Astrocyte (in vitro differentiated cells and primary cell): ENCODE results near the gene COL5A2.

Experiments used
- CTCF ChIP-seq: IDR thresholded peaks from 2 replicates; pipeline ENCODE4 v1.5.1; 2011; ENCODE audit warnings: low read depth, mild to moderate bottlenecking, inconsistent platforms, low read length, moderate library complexity; ENCODE audit not compliant: insufficient read depth
- EZH2 ChIP-seq: IDR thresholded peaks from 2 replicates; pipeline ENCODE4 v1.6.1; 2012; ENCODE audit warnings: mild to moderate bottlenecking, low read length, inconsistent platforms; ENCODE audit not compliant: insufficient read depth

- TF ChIP-seq CTCF (no peak), EZH2 (no peak)
Observed at GRCh38 chr2:189082376-189082975, 97.1 kb downstream of the COL5A2 start.
